Tibial artery (tissue), 4 donors: ENCODE measurements around the gene CPED1.
"Not testable (repeated sequence)": the region's sequence is repeated elsewhere in the genome, so short reads cannot be mapped to it uniquely, and the experiment has no call there.

Source experiments
- DNase-seq, 2 donors: peaks; one replicate each; pipeline ENCODE4 v3.0.0-alpha.2; 2019
- H3K27ac ChIP-seq, 2 donors: fragments of 200-600 bp; sonication (generic) in 1 of 2; 1 replicate in 1 of 2; 2 replicates in 1 of 2; pipeline ENCODE4 v1.5.1; 2018 to 2019; ENCODE audit warnings: mild to moderate bottlenecking in 1 of 2
- H3K27me3 ChIP-seq, 2 donors: fragments of 200-600 bp; sonication (generic) in 1 of 2; one replicate each; pipeline versions ENCODE4 v1.5.1 to v1.6.0; 2016 to 2019
- H3K36me3 ChIP-seq, 3 donors: fragments of 200-600 bp; sonication (generic) in 2 of 3; one replicate each; pipeline ENCODE4 v1.5.1; 2016 to 2019; ENCODE audit warnings: mild to moderate bottlenecking in 2 of 3
- H3K4me1 ChIP-seq, 4 donors: fragments of 200-600 bp; sonication (generic) in 2 of 4; 1 replicate in 3 of 4; 2 replicates in 1 of 4; pipeline ENCODE4 v1.5.1; 2016 to 2019
- H3K4me3 ChIP-seq, 2 donors: fragments of 200-600 bp; sonication (generic) in 1 of 2; 1 replicate in 1 of 2; 2 replicates in 1 of 2; pipeline ENCODE4 v1.5.1; 2018 to 2019; ENCODE audit warnings: mild to moderate bottlenecking in 2 of 2
- H3K9me3 ChIP-seq, 3 donors: fragments of 200-600 bp; sonication (generic) in 1 of 3; one replicate each; pipeline ENCODE4 v1.5.1; 2016 to 2019
- intact Hi-C: fragments of 100-400 bp; cut with DNase I; formaldehyde crosslinking; loops from one replicate; pipeline ENCODE4 v1.15.0; 2023; ENCODE audit warnings: low total_unique reads
- TF ChIP-seq, protein P1 (sequence below), 2 experiments: fragments of 200-600 bp in 1 of 2; fragments of 450-650 bp in 1 of 2; IDR thresholded peaks; one replicate each; pipeline ENCODE4 v1.5.1; 2017 to 2019; ENCODE audit warnings: antibody characterized with exemption in 2 of 2, mild to moderate bottlenecking in 1 of 2, moderate library complexity in 1 of 2

CPED1 gene

DNA sequence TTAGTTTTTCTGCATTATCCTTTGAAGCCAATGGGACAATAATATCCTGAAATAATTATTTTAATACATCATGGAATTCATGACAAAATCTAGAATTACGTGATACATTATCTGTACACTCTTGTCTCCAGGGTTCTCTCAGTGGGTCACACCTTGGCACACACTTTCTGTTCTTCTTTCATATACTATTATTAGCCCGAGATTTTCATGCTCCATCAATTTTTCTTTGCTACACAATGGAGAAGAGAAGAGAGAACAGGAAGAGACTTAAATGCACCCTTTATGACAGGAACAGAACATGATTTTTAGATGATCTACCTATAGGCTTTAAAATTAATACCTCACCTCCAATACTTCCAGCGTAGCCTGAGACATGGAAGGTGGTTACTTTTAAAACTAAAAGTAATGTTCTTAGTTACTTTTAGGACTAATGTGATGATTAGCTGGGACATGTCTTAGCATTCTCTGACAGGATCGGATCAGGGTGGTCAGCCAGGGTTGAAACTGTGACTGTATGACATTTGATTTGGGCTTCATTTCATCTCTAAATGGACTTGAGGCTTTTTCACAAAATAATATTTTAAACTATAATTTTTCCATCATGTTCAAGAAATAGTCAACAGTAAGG is 192.0 kb downstream of the CPED1 start:
- H3K4me3 ChIP-seq = no peak overlapping the region
- no peaks in the 10 kb centered on the region for H3K27me3 ChIP-seq
- H3K4me1 ChIP-seq = peaks cover 0 to 17% (median 2%) of the 10 kb centered on the region in 4 donors
- intact Hi-C loops = no loop called here
- no peak for DNase-seq
- TF ChIP-seq, protein P1, sequence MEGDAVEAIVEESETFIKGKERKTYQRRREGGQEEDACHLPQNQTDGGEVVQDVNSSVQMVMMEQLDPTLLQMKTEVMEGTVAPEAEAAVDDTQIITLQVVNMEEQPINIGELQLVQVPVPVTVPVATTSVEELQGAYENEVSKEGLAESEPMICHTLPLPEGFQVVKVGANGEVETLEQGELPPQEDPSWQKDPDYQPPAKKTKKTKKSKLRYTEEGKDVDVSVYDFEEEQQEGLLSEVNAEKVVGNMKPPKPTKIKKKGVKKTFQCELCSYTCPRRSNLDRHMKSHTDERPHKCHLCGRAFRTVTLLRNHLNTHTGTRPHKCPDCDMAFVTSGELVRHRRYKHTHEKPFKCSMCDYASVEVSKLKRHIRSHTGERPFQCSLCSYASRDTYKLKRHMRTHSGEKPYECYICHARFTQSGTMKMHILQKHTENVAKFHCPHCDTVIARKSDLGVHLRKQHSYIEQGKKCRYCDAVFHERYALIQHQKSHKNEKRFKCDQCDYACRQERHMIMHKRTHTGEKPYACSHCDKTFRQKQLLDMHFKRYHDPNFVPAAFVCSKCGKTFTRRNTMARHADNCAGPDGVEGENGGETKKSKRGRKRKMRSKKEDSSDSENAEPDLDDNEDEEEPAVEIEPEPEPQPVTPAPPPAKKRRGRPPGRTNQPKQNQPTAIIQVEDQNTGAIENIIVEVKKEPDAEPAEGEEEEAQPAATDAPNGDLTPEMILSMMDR (IDR thresholded peaks at IDR 0.05) = no peak
- no peak overlapping the region for H3K27ac ChIP-seq
- no peaks in the 10 kb centered on the region for H3K9me3 ChIP-seq
- H3K36me3 ChIP-seq = no peaks in the 10 kb centered on the region

DNA sequence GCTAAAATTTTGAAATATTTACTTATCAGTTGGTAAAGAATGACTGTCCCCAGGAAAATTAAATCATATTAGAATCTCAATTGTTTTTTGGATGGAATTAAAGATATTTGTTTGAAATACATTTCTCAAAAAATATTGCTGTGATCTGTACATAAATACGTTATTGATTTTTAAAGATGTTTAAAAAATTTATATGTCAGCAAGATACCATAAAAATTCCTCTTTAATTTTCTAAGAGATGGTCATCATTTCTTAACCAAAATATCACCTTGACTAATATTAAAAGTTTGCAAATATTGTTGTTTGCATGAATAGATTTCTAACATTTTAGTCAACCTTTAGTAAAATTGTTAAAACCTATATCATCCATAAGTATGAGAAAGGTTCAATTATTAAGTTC is 192.8 kb downstream of the CPED1 start:
- Histone ChIP-seq H3K4me1 (peaks cover 0 to 17% (median 2%) of the 10 kb centered on the region in 4 donors), H3K27ac (no peak overlapping the region), H3K4me3 (no peak overlapping the region), H3K36me3 (no peaks in the 10 kb centered on the region), H3K9me3 (no peaks in the 10 kb centered on the region), H3K27me3 (no peaks in the 10 kb centered on the region)
- TF ChIP-seq, protein P1 (IDR thresholded peaks at IDR 0.05) = no peak
- no peak for DNase-seq
- intact Hi-C loops = no loop called here

DNA sequence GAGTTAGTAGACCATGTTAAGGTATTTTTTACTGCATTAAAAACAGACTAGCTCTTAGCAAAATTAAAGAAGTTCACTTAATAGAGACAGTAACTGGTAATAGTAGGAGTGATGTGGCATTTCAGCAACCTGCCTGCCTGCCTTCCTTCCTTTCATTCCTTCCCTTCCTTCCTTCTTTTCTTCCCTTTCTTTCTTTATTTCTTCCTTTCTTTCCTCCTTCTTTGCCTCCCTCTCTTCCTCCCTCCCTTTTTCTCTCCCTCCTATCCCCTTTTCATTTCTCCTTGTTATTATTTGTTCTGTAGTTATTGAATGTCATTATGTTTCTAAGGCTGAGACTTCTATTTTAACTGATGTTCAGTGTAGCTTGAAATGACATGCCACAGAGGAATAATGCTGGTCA is 193.8 kb downstream of the CPED1 start:
- Histone ChIP-seq H3K27ac (no peak overlapping the region), H3K9me3 (no peaks in the 10 kb centered on the region), H3K27me3 (no peaks in the 10 kb centered on the region), H3K36me3 (no peaks in the 10 kb centered on the region), H3K4me1 (peaks cover 0 to 17% (median 2%) of the 10 kb centered on the region in 4 donors), H3K4me3 (no peak overlapping the region)
- DNase-seq = no peak
- TF ChIP-seq, protein P1 (IDR thresholded peaks at IDR 0.05) = no peak
- intact Hi-C loops = no loop called here

- Histone ChIP-seq H3K36me3 (no peaks in the 10 kb centered on the region), H3K4me3 (no peak overlapping the region), H3K9me3 (no peaks in the 10 kb centered on the region), H3K27ac (no peak overlapping the region), H3K27me3 (no peaks in the 10 kb centered on the region), H3K4me1 (peaks cover 0 to 17% (median 2%) of the 10 kb centered on the region in 4 donors)
- intact Hi-C loops = no loop called here
- DNase-seq = no peak
- TF ChIP-seq, protein P1 (IDR thresholded peaks at IDR 0.05) = no peak
Observed at GRCh38 chr7:121182902-121183301, 194.4 kb downstream of the CPED1 start.

- H3K27me3 ChIP-seq, H3K27ac ChIP-seq, intact Hi-C loops, H3K9me3 ChIP-seq, DNase-seq, H3K36me3 ChIP-seq, H3K4me3 ChIP-seq: not testable (repeated sequence)
- peaks cover 0 to 17% (median 0%) of the 10 kb centered on the region in 4 donors for H3K4me1 ChIP-seq
Observed at GRCh38 chr7:121183883-121184282, 195.4 kb downstream of the CPED1 start.

DNA sequence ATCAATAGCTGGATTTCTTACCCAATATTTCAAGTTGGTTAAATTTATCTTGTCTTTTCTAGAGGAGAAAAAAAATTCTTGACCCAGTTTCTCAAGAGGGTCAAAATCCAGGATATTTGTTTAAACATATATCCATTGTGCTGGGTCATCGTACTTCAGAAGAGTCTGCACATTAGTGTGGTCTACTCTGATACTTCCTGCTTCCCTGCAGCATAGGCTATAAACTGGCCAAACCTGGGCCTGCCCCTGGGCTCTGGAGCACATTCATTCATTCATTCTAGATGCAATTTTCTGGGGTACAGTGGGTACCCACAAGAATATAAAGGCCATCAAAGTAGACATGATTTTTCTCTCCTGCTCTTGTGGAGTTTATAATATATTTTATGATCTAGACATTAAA is 198.2 kb downstream of the CPED1 start:
- Histone ChIP-seq H3K9me3 (no peaks in the 10 kb centered on the region), H3K4me3 (no peak overlapping the region), H3K27ac (no peak overlapping the region), H3K36me3 (no peaks in the 10 kb centered on the region), H3K27me3 (no peaks in the 10 kb centered on the region), H3K4me1 (peaks cover 0 to 12% (median 0%) of the 10 kb centered on the region in 4 donors)
- intact Hi-C loops = loop anchor here (5.0 kb wide), 1 partner anchor 1861 kb away; no protein-coding TSS in a partner anchor
- TF ChIP-seq, protein P1 (IDR thresholded peaks at IDR 0.05) = no peak
- DNase-seq = no peak
